SHP77 treated with DMSO at 0.1 percent for 48 hours (cell line): ENCODE measurements around the gene CCRL2.
"Not testable (repeated sequence)": the region's sequence is repeated elsewhere in the genome, so short reads cannot be mapped to it uniquely, and the experiment has no call there.

Experiments
- DNase-seq: peaks from one replicate; lab custom pipeline; 2025; lab: John Stamatoyannopoulos, UW

Gene CCRL2

DNA sequence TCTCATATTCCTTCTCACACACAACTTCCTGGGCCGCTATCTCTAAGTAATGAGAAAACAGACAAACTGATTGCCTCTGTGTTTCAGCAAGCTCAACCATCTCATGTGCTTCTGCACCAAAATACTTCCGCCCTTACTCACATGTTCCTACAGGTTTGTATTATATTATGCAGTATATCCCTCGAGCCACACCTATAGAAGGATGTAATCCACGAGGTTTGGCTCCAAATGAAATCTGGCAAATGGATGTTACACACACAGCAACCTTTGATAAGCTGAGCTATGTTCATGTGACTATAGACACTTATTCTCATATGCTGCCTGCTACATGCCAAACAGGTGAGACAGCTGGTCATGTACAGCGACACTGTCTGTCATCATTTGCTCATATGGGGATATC is 22.6 kb downstream of the CCRL2 start:
- no peak for DNase-seq

DNA sequence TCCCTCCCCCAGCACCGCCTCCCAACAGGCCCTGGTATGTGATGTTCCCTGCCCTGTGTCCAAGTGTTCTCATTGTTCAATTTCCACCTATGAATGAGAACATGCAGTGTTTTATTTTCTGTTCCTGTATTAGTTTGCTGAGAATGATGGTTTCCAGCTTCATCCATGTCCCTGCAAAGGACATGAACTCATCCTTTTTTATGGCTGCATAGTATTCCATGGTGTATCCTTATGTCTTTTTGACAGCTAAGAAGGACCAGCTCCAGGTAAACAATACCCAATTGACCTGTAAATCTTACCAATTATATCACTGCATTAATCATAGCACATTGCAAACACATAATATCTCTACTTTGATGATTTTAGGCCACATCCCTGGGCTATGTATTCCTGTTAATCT is 23.8 kb downstream of the CCRL2 start:
- DNase-seq = not testable (repeated sequence)

DNA sequence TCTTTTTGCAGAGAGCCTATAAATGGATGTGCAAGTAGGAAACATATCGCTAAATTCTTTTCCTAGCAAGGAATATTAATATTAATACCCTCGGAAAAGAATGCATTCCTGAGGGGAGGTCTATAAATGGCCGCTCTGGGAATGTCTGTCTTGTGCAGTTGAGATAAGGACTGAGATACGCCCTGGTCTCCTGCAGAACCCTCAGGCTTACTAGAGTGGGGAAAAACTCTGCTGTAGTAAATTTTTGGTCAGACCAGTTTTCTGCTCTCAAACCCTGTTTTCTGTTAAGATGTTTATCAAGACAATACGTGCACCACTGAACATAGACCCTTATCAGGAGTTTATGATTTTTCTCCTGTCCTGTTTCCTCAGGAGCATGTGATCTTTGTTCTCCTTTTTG is 24.8 kb downstream of the CCRL2 start:
- DNase-seq = not testable (repeated sequence)

DNA sequence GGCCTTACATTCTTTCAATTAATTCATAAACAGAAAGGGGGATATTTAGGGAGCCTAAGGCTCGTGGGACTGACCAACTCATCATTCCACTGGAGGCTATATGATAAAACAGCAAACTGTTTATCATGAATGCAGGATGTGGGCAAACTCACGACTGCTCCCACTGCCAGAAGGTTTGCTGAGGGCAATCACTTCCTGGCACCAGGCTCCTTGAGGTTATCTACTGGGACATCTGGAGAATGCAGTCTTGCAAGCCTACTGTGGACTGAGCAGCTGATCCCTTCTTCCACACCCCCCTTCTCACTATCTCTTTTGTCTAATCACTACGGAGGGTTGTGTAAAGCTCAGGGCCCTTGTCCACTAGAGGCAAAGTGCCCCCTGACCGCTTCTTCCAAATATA is 26.1 kb downstream of the CCRL2 start:
- DNase-seq = not testable (repeated sequence)

DNA sequence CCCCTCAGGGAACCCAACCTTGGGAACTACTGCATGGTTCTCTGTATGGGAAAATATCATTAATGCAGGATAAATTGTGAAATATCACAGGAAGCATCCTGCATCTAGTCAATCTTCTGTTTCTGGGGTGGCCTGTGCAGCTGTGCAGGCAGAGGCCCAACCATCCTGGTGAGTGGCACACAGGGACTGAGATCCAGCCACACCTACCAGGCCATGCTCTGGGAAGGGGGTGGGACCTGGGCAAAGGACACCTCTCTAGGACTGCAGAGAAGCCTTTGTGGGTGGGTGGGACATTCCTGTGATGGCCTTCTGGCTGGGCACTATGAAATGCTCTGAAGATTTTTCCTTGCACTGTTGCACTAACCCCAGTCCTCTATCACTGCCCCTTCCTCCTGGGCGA is 26.8 kb downstream of the CCRL2 start:
- DNase-seq = no peak

DNA sequence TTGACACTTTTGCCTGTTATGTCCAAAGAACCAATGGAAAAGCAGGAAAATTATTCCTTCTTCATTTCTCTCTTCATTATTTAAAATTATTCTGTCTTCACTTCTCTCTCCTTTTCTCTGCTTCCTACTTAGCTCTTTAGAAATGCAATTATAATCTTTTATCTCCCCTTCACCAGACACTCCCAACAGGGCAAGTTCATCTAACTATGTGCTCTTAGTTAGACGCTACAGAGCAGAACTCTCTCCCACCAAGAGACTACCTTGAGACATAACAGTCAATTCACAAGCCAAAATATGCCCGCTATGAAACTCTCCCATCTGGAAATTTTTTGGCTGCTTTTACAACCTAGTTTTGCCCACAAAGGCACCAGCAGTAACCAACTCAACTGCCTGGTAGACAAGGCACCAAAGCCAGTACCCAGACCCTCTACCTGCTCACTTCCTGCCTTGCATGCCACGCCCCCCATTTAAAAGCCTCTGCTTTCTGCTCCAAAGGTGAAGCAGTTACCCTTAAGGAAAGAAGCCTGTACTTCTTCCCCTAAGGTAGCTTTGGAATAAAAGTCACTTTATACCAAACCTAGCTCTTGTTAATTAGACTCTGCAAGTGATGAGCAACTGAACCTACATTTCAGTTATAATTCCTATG is 28.1 kb downstream of the CCRL2 start:
- no peak for DNase-seq

DNA sequence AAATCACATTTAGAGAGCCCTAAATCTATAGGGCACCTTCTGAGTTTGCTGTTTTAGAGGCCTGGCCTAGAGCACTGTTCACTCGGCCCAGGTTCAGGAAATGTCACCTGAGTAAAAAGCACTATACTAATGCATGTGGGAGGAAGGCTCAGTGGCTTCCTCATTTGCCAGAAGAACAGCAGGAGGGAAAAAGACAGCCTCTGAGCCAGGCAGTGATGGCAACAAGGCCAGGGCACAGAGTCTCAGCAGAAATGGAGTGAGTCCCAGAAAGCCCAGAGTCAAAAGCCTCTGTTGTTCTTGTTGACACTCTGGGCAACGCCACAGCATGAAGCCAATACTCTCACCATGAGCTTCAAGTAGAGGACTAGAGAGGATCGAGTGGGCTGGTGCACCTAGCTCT is 31.8 kb downstream of the CCRL2 start:
- no peak for DNase-seq

DNA sequence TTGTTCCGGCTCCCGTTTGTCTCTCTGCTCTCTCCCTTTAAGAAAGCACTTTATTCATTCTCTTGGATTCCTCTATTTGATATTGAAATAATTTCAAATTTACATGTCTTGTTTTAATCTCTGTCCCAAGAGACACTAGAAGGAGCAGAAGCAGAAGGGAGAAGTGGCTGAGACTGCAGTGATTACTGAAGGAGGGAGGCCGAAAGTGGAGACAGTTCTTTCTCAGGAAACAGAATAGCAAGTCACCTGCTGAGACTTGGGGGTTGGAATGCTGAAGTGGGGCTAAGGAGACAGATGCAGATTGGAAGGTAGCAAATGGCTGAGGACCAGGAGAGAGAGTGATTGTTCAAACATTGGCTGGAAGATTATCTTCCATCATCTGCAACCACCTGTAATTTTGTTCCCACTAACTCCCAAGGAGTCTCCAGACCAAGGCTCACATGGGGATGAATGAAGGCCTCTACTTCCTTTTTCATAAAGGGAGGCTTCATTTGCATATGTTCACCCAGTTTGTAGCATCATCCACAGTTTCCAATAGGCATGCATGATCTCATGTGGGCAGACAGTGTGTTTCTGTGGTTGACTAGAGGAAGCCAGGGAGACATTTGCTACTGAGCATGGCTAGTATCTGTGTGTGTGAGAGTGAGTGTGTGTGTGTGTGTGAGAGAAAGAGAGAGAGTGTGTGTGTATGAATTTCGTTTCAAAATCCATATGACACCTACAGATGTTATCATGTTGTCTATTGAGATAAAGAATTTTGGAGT is 33.7 kb downstream of the CCRL2 start:
- no peak for DNase-seq

DNA sequence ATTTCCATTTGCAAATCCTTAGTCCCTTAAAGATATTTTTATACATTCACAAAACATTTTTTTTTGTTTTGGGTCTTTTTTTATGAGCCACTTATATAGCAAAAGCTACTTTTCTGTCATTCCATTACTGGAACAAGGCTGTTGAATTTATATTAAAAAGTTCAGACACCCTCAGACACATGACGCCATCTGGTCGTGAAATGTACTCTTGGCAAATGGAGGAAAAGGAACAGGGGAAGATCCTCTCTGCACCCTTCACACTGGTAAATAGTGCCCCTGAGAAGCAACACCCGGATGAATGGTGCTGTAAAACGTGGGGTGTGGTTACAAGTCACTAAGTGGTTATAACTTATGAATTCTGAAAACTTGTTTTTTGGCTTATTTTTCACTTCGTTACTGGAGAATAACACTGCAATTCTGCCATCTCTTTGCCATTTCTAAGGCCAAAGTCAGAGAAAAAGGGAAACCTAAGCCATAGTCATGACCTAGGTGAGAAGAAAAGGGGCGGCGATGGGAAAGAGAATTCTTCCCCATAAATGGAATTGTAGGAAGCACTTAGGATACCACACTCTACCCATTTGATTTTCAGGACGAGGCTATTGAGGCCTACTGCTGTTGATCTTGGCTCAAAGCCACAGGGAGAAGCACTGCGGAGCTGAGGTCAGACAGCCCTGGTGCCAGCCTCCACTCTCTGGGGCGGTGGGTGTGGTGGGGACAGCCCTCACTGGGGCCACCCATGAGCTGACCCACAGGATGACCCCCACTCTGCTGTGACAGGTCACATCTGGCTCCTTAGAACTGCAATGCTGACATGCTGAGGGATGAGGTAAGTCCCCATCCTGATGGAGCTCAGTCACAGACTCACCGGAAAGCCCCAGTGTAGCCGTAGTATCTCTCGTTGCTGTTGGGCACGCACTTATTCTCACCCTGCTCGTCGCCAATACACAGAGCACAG is 35.8 kb downstream of the CCRL2 start:
- DNase-seq = no peak

DNA sequence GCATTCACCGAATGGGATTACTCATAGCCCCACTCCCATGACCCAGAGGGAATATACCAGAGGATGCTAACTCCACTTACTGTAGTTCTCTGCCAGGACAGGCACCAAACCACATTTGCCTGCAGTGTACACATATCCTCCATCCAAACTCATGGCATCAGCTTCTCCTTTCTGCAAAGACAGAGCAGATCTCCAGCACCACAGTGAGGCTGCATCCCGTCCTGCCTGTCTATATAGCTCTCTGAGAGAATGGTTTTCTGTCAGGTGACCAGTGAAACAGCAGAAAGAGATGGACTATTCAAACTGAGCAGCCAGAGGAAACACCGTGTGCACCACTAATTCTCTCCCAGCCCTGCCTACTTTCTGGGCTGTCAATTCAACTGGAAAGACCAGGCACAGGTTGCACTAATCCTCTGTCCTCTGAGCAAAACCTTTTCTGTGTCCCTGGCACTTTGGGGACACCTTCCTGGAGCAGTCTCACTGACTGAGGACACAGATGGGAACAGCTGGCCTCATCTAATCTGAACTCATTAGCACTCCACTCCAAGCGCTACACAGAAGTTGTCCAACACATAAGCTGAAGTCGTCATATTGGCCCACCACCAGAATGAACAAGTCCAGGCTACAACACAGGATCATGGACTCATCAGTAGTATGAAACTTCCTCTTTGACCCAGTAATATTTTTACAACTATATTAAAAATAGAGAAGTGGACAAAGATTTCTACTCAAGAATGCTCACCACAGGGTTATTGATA is 40.3 kb downstream of the CCRL2 start:
- no peak for DNase-seq

DNA sequence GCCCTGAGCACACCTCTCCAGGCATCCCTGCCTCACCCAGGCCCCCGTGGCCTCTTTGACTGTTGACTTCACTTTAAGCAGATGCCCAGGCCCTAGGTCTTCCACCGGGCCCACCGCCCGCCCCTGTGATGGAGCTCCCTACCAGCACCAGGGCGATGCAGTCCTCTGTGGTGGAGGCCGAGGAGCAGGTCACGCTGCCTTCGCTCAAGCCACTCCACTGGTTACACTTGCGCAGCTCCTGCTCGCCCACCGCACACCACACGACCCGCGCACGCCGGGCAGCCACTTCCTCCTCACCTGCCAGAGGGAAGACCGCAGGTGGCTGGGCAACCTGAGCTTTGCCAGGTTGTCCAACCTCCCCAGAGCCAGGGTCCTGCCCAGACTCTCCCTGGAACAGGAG is 41.7 kb downstream of the CCRL2 start:
- DNase-seq = no peak

DNA sequence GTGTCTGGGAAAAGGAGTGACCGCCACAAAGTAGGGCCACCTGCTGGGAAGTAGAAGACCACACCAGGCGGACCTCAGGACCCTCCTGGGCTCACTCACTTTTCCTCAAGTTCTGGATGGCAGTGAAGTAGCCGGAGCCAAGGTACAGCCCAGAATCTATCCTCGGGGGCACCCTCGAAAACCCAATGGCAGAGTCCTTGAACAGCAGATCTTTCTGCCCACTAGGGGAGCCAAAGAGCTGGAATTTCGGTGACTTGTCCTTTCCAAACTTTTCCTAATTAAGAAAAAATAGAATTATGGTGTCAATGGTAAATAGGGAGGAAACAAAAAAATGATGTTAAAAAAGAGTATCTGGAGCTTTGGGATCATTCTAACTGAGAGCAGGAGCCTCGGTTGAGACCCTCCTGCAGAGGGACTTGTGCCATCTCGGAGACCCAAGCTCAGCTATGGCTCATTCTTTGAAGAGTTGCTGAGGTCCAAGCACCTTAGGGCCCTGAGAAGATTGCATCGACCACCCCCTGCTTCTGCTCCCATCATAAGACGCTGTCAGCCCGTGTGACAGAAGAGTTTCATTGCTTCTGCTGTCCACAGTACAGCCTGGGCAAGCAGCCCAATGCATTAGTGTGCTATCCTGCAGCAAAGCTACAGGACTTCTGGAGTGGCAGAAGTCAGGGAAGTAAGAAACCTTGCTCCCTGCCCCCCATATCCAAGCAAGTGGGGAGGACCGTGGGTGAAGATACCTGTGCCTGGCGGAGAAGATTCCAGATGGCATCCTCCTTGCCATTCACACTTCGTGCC is 42.9 kb downstream of the CCRL2 start:
- DNase-seq = no peak

DNA sequence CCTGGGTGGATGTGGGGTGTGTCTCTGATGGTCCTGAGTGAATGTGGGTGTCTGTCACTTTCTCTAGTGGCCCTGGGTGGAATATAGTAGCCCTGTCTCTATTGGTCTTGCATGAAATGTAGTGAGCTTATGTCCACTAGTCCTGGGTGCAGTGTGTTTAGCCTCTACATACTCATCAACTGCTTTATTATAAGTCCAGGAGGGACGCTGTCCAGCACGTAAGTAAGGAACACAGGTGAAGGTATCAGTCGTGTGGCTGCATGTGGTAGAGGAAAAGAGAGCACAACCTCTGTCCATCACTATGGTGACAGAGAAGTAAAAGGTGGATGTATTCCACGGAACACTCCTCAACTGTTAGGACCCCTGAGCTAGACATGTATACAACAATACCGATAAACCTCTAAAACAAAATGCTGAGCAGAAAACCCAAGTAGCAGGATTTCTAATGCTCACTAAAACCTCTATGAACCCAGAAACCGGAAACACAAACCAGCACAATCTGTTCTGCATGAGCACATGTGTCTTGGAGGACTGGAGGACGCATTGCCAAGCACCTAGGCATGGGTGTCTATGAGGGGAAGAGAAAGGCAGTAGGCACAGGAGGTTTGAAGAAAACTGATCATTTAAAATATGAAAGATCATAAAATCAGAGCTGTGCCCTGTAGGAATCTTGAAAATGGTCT is 46.6 kb downstream of the CCRL2 start:
- DNase-seq = no peak

DNA sequence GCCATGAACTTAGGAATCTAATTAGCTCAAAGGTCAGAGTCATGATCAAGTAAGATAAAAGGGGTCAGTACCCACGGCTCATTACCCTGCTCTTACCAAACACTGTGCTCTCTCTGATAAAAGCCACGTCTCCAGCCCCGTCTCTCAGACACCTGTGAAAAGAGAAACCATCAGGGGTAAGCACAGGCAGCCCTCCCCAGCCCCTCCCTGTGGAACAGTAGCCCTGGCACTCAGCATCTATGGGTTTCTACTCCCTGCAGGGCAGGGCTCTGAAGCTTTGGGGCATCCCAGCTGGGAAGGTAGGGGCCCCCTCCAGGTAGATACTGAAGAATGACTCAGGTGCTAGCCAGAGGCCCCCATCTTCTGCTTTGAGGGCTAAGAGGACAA is 47.1 kb downstream of the CCRL2 start:
- no peak for DNase-seq

DNA sequence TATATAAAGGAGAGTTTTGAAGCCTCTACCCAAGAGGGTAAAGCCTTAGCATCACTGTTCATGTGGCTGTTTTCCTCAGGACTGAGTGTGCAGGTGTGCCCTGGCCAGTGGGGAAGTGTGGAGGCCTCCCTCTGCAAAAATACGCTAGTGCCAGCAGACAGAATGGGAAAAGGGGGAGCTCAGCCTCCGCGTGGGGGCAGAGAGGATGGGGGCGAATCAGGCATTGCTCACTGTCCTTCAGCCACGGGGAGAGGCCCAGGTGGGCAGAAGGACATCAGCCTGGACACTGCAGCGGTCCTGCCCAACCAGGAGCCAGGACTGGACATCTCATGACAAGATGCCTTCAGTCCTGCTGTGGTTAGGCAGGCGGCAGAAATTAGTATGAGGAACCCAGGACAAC is 47.5 kb downstream of the CCRL2 start:
- DNase-seq = no peak

DNA sequence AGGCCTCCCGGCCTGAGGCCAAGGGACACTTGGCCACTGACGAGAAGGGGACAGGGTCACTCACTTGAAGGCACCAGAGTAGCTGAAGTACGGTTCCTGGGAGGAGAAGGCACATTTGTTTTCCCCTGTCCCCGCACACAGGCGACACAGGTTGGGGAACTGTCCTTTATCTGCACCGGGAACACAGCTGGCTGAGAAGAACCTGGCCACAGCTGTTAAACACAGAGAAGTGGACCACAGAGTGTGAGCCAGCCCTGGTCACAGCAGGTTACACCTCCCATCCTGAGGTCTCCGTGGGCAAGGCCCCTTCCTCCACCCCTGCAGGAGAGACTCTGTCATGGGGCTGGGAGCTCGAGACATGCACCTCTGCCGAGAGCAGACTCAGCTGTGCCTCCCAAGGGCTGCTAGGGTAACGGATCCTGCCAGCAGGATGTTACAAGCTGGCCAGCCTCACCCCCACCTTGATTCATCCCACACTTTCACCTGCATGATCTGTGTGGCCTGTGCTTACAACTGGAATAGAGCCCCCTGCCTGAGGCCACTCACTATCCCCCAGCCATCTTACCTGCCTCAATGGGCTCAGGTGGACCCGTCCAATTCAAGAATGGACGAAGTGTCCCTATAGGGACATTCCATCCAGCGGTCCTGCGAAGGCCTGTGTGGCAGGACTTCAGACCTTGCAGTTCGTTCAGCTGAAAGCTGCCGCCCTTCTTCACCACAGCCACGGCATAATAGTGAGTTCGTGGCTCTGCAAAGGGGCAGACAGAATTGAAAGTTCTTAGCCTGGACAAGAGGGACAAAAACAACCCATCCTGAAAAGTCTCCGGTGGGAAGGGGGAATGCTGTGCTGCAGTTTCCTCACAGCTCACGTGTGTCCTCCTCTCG is 48.4 kb downstream of the CCRL2 start:
- DNase-seq = no peak

DNA sequence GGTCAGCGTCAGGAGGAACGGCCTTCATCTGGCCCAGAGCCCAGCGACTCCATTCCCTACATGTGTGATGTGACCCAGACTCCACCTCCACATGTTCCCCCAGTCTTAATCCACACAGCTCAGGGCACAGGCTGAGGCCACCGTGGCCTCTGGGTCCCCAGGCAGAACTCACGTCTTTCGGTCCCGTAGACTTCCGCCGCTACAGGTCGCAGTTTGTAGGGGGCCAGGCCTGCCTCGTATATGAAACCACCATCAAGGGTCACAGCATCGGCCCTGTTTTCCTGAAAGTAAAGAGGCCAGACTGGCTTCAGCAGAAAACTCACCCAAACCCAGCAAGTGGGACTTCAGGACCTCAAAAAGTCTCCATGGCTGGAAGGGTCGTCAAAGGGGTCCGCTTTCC is 49.1 kb downstream of the CCRL2 start:
- DNase-seq = no peak
